Activated CD8-positive, alpha-beta T cell treated with anti-CD3 and anti-CD28 coated beads, Interleukin-2, amount 10 ng/mL, durations not matched to agents 7 days and 5 days (primary cell): Measurements from ENCODE around the gene MYT1. TPM values are rescaled to one million over a fixed set of nuclear protein-coding genes. Genes with fewer than 3 reads are reported as not detected.

Experiments used
- ATAC-seq: fragments of 150-1000 bp; cut with Tn5 transposase; one replicate; pipeline ENCODE4 v1.10.0; 2021; ENCODE audit warnings: moderate library complexity
- CTCF ChIA-PET: fragments of 350-600 bp; sonication (Branson Sonifier 250); formaldehyde crosslinking; loops from one replicate; lab custom pipeline; 2021; ENCODE audit warnings: antibody characterized with exemption; lab: Charles Lee
- POLR2A ChIA-PET: fragments of 350-600 bp; sonication (Branson Sonifier 250); formaldehyde crosslinking; loops from one replicate; lab custom pipeline; 2021; ENCODE audit warnings: antibody characterized with exemption; lab: Charles Lee
- DNase-seq: peaks from one replicate; pipeline ENCODE4 v3.0.0-alpha.2; 2020
- H3K27ac Mint-ChIP-seq: one replicate; pipeline ENCODE4 v1.8.0; 2021; ENCODE audit warnings: mild to moderate bottlenecking, mixed read lengths
- H3K27me3 Mint-ChIP-seq: one replicate; pipeline ENCODE4 v1.8.0; 2021; ENCODE audit warnings: low read depth, mixed read lengths
- H3K36me3 Mint-ChIP-seq: one replicate; pipeline ENCODE4 v1.8.0; 2021; ENCODE audit warnings: low read depth, mixed read lengths
- H3K4me1 Mint-ChIP-seq: one replicate; pipeline ENCODE4 v1.8.0; 2021; ENCODE audit warnings: low read depth, mixed read lengths
- H3K4me3 Mint-ChIP-seq: one replicate; pipeline ENCODE4 v1.8.0; 2021; ENCODE audit warnings: mild to moderate bottlenecking, mixed read lengths
- H3K9me3 Mint-ChIP-seq: one replicate; pipeline ENCODE4 v1.8.0; 2022; ENCODE audit warnings: mixed read lengths; ENCODE audit not compliant: insufficient read depth
- total RNA-seq, 2 experiments: library from RNA; stranded (reverse); gene quantifications; one replicate each; pipeline ENCODE4 v1.2.3, GENCODE V29; 2021

Gene MYT1
- total RNA-seq, 2 experiments from 2014 or later: not detected

- H3K27me3 Mint-ChIP-seq: peaks cover 2% of the 10 kb centered on the region
- peaks cover 8% of the 10 kb centered on the region for H3K4me1 Mint-ChIP-seq
- no peak overlapping the region for H3K27ac Mint-ChIP-seq
- H3K9me3 Mint-ChIP-seq: no peaks in the 10 kb centered on the region
- no peak for DNase-seq
- ChIA-PET CTCF (interaction anchor here (0.6 kb wide), 1 partner anchor 9 kb away, joined by 3 read pairs; no protein-coding TSS in a partner anchor), POLR2A (no interaction called here)
- no peak for ATAC-seq
- no peaks in the 10 kb centered on the region for H3K36me3 Mint-ChIP-seq
- H3K4me3 Mint-ChIP-seq: no peak overlapping the region
Measured at GRCh38 chr20:64193058-64193457, 28.8 kb downstream of the MYT1 start.

GRCh38 chr20:64194269-64194668 is 30.0 kb downstream of the MYT1 start:
- no peak for DNase-seq
- ATAC-seq: no peak
- Mint-ChIP-seq H3K4me1 (peaks cover 8% of the 10 kb centered on the region), H3K36me3 (no peaks in the 10 kb centered on the region), H3K27ac (no peak overlapping the region), H3K27me3 (peaks cover 2% of the 10 kb centered on the region), H3K9me3 (no peaks in the 10 kb centered on the region), H3K4me3 (no peak overlapping the region)
- ChIA-PET CTCF (no interaction called here), POLR2A (no interaction called here)

GRCh38 chr20:64196309-64196708 is 32.1 kb downstream of the MYT1 start:
- Mint-ChIP-seq H3K4me3 (no peak overlapping the region), H3K27me3 (peaks cover 2% of the 10 kb centered on the region), H3K4me1 (peaks cover 8% of the 10 kb centered on the region), H3K36me3 (no peaks in the 10 kb centered on the region), H3K9me3 (no peaks in the 10 kb centered on the region), H3K27ac (no peak overlapping the region)
- DNase-seq (no peak), ATAC-seq (no peak)
- ChIA-PET CTCF (no interaction called here), POLR2A (interaction anchor here (0.7 kb wide), 1 partner anchor 122 kb away, joined by 3 read pairs; no protein-coding TSS in a partner anchor)

- ChIA-PET CTCF (no interaction called here), POLR2A (no interaction called here)
- H3K27me3 Mint-ChIP-seq: peaks cover 2% of the 10 kb centered on the region
- DNase-seq: no peak
- H3K9me3 Mint-ChIP-seq: no peaks in the 10 kb centered on the region
- H3K4me1 Mint-ChIP-seq: peaks cover 8% of the 10 kb centered on the region
- no peak overlapping the region for H3K27ac Mint-ChIP-seq
- H3K36me3 Mint-ChIP-seq: no peaks in the 10 kb centered on the region
- H3K4me3 Mint-ChIP-seq: no peak overlapping the region
- no peak for ATAC-seq
Measured at GRCh38 chr20:64196847-64197306, 32.6 kb downstream of the MYT1 start.

- H3K27me3 Mint-ChIP-seq: peaks cover 2% of the 10 kb centered on the region
- ATAC-seq: no peak
- H3K9me3 Mint-ChIP-seq: no peaks in the 10 kb centered on the region
- peaks cover under 1% of the 10 kb centered on the region for H3K4me1 Mint-ChIP-seq
- no peak overlapping the region for H3K27ac Mint-ChIP-seq
- ChIA-PET CTCF (no interaction called here), POLR2A (no interaction called here)
- no peak for DNase-seq
- H3K4me3 Mint-ChIP-seq: no peak overlapping the region
- no peaks in the 10 kb centered on the region for H3K36me3 Mint-ChIP-seq
Measured at GRCh38 chr20:64198347-64198746, 34.1 kb downstream of the MYT1 start.

- DNase-seq: no peak
- H3K27me3 Mint-ChIP-seq: peaks cover 2% of the 10 kb centered on the region
- H3K9me3 Mint-ChIP-seq: no peaks in the 10 kb centered on the region
- ChIA-PET POLR2A (no interaction called here), CTCF (no interaction called here)
- no peak for ATAC-seq
- H3K4me3 Mint-ChIP-seq: no peak overlapping the region
- no peaks in the 10 kb centered on the region for H3K4me1 Mint-ChIP-seq
- H3K27ac Mint-ChIP-seq: no peak overlapping the region
- H3K36me3 Mint-ChIP-seq: no peaks in the 10 kb centered on the region
Measured at GRCh38 chr20:64199395-64199794, 35.1 kb downstream of the MYT1 start.

- no peaks in the 10 kb centered on the region for H3K9me3 Mint-ChIP-seq
- peaks cover 2% of the 10 kb centered on the region for H3K27me3 Mint-ChIP-seq
Measured at GRCh38 chr20:64200740-64201139, 36.5 kb downstream of the MYT1 start.

GRCh38 chr20:64201653-64202052 is 37.4 kb downstream of the MYT1 start:
- ChIA-PET POLR2A (no interaction called here), CTCF (no interaction called here)
- Mint-ChIP-seq H3K4me1 (no peaks in the 10 kb centered on the region), H3K36me3 (no peaks in the 10 kb centered on the region), H3K27ac (no peak overlapping the region), H3K27me3 (peaks cover 2% of the 10 kb centered on the region), H3K4me3 (no peak overlapping the region), H3K9me3 (no peaks in the 10 kb centered on the region)
- ATAC-seq (no peak), DNase-seq (no peak)

More at GRCh38 chr20:64200740-64201139, 36.5 kb downstream of the MYT1 start:
- DNase-seq: no peak
- ChIA-PET CTCF (no interaction called here), POLR2A (no interaction called here)
- no peak overlapping the region for H3K4me3 Mint-ChIP-seq
- H3K27ac Mint-ChIP-seq: no peak overlapping the region
- no peak for ATAC-seq
- H3K36me3 Mint-ChIP-seq: no peaks in the 10 kb centered on the region
- H3K4me1 Mint-ChIP-seq: no peaks in the 10 kb centered on the region

GRCh38 chr20:64203037-64203777 is 39.0 kb downstream of the MYT1 start:
- ATAC-seq (no peak), DNase-seq (no peak)
- Mint-ChIP-seq H3K27ac (no peak overlapping the region), H3K36me3 (no peaks in the 10 kb centered on the region), H3K9me3 (no peaks in the 10 kb centered on the region), H3K27me3 (no peaks in the 10 kb centered on the region), H3K4me3 (no peak overlapping the region), H3K4me1 (no peaks in the 10 kb centered on the region)
- POLR2A ChIA-PET: interaction anchor here (1.3 kb wide), 1 partner anchor 9 kb away, joined by 3 read pairs; no protein-coding TSS in a partner anchor
- CTCF ChIA-PET: no interaction called here

GRCh38 chr20:64205611-64206026 is 41.4 kb downstream of the MYT1 start:
- Mint-ChIP-seq H3K9me3 (no peaks in the 10 kb centered on the region), H3K4me3 (no peak overlapping the region), H3K27ac (no peak overlapping the region), H3K36me3 (no peaks in the 10 kb centered on the region), H3K27me3 (no peaks in the 10 kb centered on the region), H3K4me1 (no peaks in the 10 kb centered on the region)
- DNase-seq: no peak
- CTCF ChIA-PET: no interaction called here
- POLR2A ChIA-PET: no interaction called here
- ATAC-seq: no peak

- ChIA-PET CTCF (no interaction called here), POLR2A (no interaction called here)
- Mint-ChIP-seq H3K36me3 (no peaks in the 10 kb centered on the region), H3K4me1 (no peaks in the 10 kb centered on the region), H3K9me3 (no peaks in the 10 kb centered on the region), H3K27me3 (no peaks in the 10 kb centered on the region), H3K27ac (no peak overlapping the region), H3K4me3 (no peak overlapping the region)
- ATAC-seq (no peak), DNase-seq (no peak)
Measured at GRCh38 chr20:64206614-64207013, 42.4 kb downstream of the MYT1 start.

- H3K9me3 Mint-ChIP-seq: no peaks in the 10 kb centered on the region
- no peaks in the 10 kb centered on the region for H3K27me3 Mint-ChIP-seq
- H3K4me3 Mint-ChIP-seq: no peak overlapping the region
- ATAC-seq: no peak
- ChIA-PET CTCF (no interaction called here), POLR2A (no interaction called here)
- H3K4me1 Mint-ChIP-seq: no peaks in the 10 kb centered on the region
- no peak overlapping the region for H3K27ac Mint-ChIP-seq
- DNase-seq: no peak
- H3K36me3 Mint-ChIP-seq: no peaks in the 10 kb centered on the region
Measured at GRCh38 chr20:64207641-64208590, 43.7 kb downstream of the MYT1 start.
